ENCODE measurements around the gene TRPM2. TPM values are rescaled to one million over a fixed set of nuclear protein-coding genes. Genes with fewer than 3 reads are reported as not detected.

TRPM2 gene
- total and polyA plus RNA-seq, 5 donors from 2014 or later, result 0.38 to 3.1 (median 1.1) TPM

GRCh38 chr21:44312089-44312488 lies 41.3 kb upstream of the TRPM2 start:
- DNase-seq, result no peak
- no peak overlapping the region for H3K27ac ChIP-seq (ENCODE audit: insufficient read depth, low read length, poor library complexity, severe bottlenecking)
- H3K4me1 ChIP-seq (ENCODE audit: control insufficient read depth, insufficient read depth, low read length, poor library complexity, severe bottlenecking), result no peaks in the 10 kb centered on the region
- no peaks in the 10 kb centered on the region for H3K27me3 ChIP-seq (ENCODE audit: control insufficient read depth, insufficient read depth, low read length)
- H3K36me3 ChIP-seq (ENCODE audit: control insufficient read depth, insufficient read depth, low read length), result peaks cover 47% of the 10 kb centered on the region
- no peak for ATAC-seq (ENCODE audit: low read depth in 2 of 2)
- Mint-ChIP-seq H3K27me3 (no peaks in the 10 kb centered on the region), H3K9me3 (no peaks in the 10 kb centered on the region), H3K27ac (peak overlapping the region in 1 of 3 donors; percentile 69), H3K36me3 (peaks cover 18% of the 10 kb centered on the region), H3K4me3 (no peak overlapping the region), H3K4me1 (peaks cover 0 to 13% (median 5%) of the 10 kb centered on the region in 4 donors)
- no peak overlapping the region for H3K4me3 ChIP-seq (ENCODE audit: low read depth, low read length)
- no peaks in the 10 kb centered on the region for H3K9me3 ChIP-seq (ENCODE audit: control insufficient read depth in 2 of 2, low read length in 2 of 2)

- Mint-ChIP-seq H3K4me3 (no peak overlapping the region), H3K27me3 (no peaks in the 10 kb centered on the region), H3K9me3 (no peaks in the 10 kb centered on the region), H3K4me1 (peaks cover 0 to 9% (median 4%) of the 10 kb centered on the region in 4 donors), H3K36me3 (peaks cover 17% of the 10 kb centered on the region), H3K27ac (no peak overlapping the region)
- Histone ChIP-seq H3K36me3 (ENCODE audit: control insufficient read depth, insufficient read depth, low read length) (peaks cover 48% of the 10 kb centered on the region), H3K9me3 (ENCODE audit: control insufficient read depth in 2 of 2, low read length in 2 of 2) (no peaks in the 10 kb centered on the region), H3K4me3 (ENCODE audit: low read depth, low read length) (no peak overlapping the region), H3K4me1 (ENCODE audit: control insufficient read depth, insufficient read depth, low read length, poor library complexity, severe bottlenecking) (no peaks in the 10 kb centered on the region), H3K27ac (ENCODE audit: insufficient read depth, low read length, poor library complexity, severe bottlenecking) (no peak overlapping the region), H3K27me3 (ENCODE audit: control insufficient read depth, insufficient read depth, low read length) (no peaks in the 10 kb centered on the region)
- ATAC-seq (ENCODE audit: low read depth in 2 of 2) (no peak), DNase-seq (no peak)
Measured at GRCh38 chr21:44312716-44313115, 40.7 kb upstream of the TRPM2 start.

GRCh38 chr21:44313451-44313850 lies 40.0 kb upstream of the TRPM2 start:
- Histone ChIP-seq H3K36me3 (ENCODE audit: control insufficient read depth, insufficient read depth, low read length) (peaks cover 53% of the 10 kb centered on the region), H3K27me3 (ENCODE audit: control insufficient read depth, insufficient read depth, low read length) (no peaks in the 10 kb centered on the region), H3K4me1 (ENCODE audit: control insufficient read depth, insufficient read depth, low read length, poor library complexity, severe bottlenecking) (no peaks in the 10 kb centered on the region), H3K27ac (ENCODE audit: insufficient read depth, low read length, poor library complexity, severe bottlenecking) (no peak overlapping the region), H3K9me3 (ENCODE audit: control insufficient read depth in 2 of 2, low read length in 2 of 2) (no peaks in the 10 kb centered on the region), H3K4me3 (ENCODE audit: low read depth, low read length) (no peak overlapping the region)
- Mint-ChIP-seq H3K27ac (no peak overlapping the region), H3K27me3 (no peaks in the 10 kb centered on the region), H3K36me3 (peaks cover 10% of the 10 kb centered on the region), H3K4me3 (no peak overlapping the region), H3K9me3 (no peaks in the 10 kb centered on the region), H3K4me1 (peaks cover 0 to 5% (median 1%) of the 10 kb centered on the region in 4 donors)
- DNase-seq, result no peak
- ATAC-seq (ENCODE audit: low read depth in 2 of 2), result no peak

DNA sequence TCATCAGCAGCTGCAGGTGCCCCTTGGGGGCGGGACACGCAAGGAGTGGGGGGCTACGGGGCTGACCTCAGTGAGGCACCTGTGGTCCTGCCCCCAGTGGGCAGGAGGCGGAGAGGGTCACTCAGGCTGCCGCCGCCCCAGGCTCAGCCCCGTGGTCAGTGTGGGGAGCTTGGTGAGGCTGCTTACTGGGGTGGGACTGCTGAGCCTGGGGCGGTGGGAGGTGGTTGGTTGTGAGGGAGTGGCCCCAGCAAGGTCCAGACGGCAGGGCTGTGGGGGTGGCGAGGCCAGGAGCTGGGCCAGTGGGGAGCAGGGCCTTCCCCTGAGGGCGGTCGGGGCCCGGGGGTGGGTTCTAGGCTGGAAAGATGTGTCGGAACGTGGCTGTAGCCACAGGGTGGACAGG lies 39.3 kb upstream of the TRPM2 start:
- Mint-ChIP-seq H3K27ac (no peak overlapping the region), H3K27me3 (no peaks in the 10 kb centered on the region), H3K4me3 (no peak overlapping the region), H3K4me1 (peaks cover 0 to 5% (median 0%) of the 10 kb centered on the region in 4 donors), H3K36me3 (peaks cover 10% of the 10 kb centered on the region), H3K9me3 (peaks cover 0 to 2% (median 0%) of the 10 kb centered on the region in 7 donors)
- no peaks in the 10 kb centered on the region for H3K9me3 ChIP-seq (ENCODE audit: control insufficient read depth in 2 of 2, low read length in 2 of 2)
- no peak for DNase-seq
- H3K27me3 ChIP-seq (ENCODE audit: control insufficient read depth, insufficient read depth, low read length), result no peaks in the 10 kb centered on the region
- H3K4me1 ChIP-seq (ENCODE audit: control insufficient read depth, insufficient read depth, low read length, poor library complexity, severe bottlenecking), result no peaks in the 10 kb centered on the region
- peaks cover 50% of the 10 kb centered on the region for H3K36me3 ChIP-seq (ENCODE audit: control insufficient read depth, insufficient read depth, low read length)
- no peak overlapping the region for H3K4me3 ChIP-seq (ENCODE audit: low read depth, low read length)
- ATAC-seq (ENCODE audit: low read depth in 2 of 2), result no peak
- H3K27ac ChIP-seq (ENCODE audit: insufficient read depth, low read length, poor library complexity, severe bottlenecking), result no peak overlapping the region

DNA sequence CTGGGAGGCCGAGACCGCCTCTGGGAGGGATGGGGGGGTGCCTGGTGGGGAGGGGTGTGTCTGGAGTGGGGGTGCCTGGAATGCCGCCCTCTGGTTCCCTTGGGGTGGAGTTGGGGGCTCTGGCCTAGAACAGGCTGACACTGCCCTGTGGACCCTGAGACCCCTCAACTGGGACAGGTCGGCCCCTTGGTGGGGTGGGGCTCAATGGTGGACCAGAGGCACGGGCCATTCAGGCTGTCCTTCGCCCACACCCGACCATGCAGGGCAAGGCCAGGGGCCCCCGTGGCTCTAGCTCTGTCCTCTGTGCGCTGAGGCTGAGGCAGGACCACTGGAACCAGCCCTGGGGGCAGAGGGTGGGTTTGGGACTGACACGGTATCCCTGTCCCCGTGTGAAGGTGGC lies 38.9 kb upstream of the TRPM2 start:
- Mint-ChIP-seq H3K4me3 (no peak overlapping the region), H3K4me1 (peaks cover 0 to 5% (median 0%) of the 10 kb centered on the region in 4 donors), H3K9me3 (peaks cover 0 to 2% (median 0%) of the 10 kb centered on the region in 7 donors), H3K36me3 (peaks cover 10% of the 10 kb centered on the region), H3K27ac (no peak overlapping the region), H3K27me3 (no peaks in the 10 kb centered on the region)
- Histone ChIP-seq H3K9me3 (ENCODE audit: control insufficient read depth in 2 of 2, low read length in 2 of 2) (no peaks in the 10 kb centered on the region), H3K27ac (ENCODE audit: insufficient read depth, low read length, poor library complexity, severe bottlenecking) (no peak overlapping the region), H3K4me1 (ENCODE audit: control insufficient read depth, insufficient read depth, low read length, poor library complexity, severe bottlenecking) (no peaks in the 10 kb centered on the region), H3K27me3 (ENCODE audit: control insufficient read depth, insufficient read depth, low read length) (no peaks in the 10 kb centered on the region), H3K36me3 (ENCODE audit: control insufficient read depth, insufficient read depth, low read length) (peaks cover 52% of the 10 kb centered on the region), H3K4me3 (ENCODE audit: low read depth, low read length) (no peak overlapping the region)
- DNase-seq (no peak), ATAC-seq (ENCODE audit: low read depth in 2 of 2) (no peak)

DNA sequence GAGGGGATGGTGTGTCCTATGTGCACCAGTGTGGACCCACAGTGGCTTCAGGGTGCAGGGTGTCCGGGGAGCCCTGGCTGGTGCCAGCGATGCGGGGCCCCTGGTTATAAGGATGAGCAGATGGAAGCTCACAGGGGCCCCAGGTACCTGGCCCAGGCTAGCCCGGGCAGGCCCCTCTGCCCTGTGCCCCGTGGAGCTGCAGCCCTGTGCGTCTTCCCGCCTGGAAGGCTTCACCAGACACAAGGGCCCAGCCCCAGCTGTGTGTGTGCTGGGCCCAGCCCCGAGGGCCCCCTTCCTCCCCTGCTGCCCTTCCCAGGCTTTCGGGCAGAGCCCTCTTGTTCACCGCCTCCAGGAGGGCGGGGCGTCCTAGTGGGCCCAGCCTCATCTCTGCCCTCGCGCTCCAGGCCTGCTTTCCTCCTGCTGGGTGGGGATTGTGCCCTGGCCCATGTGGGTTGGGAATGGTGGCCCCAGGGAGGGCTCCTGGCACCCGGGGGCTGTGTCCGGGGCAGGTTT lies 37.7 kb upstream of the TRPM2 start:
- H3K4me1 Mint-ChIP-seq, result peaks cover 0 to 5% (median 0%) of the 10 kb centered on the region in 4 donors
- H3K27me3 ChIP-seq (ENCODE audit: control insufficient read depth, insufficient read depth, low read length), result no peaks in the 10 kb centered on the region
- no peak overlapping the region for H3K27ac ChIP-seq (ENCODE audit: insufficient read depth, low read length, poor library complexity, severe bottlenecking)
- H3K27ac Mint-ChIP-seq, result no peak overlapping the region
- H3K4me3 Mint-ChIP-seq, result no peak overlapping the region
- no peak overlapping the region for H3K4me3 ChIP-seq (ENCODE audit: low read depth, low read length)
- peaks cover 10% of the 10 kb centered on the region for H3K36me3 Mint-ChIP-seq
- H3K9me3 ChIP-seq (ENCODE audit: control insufficient read depth in 2 of 2, low read length in 2 of 2), result no peaks in the 10 kb centered on the region
- DNase-seq, result no peak
- no peaks in the 10 kb centered on the region for H3K4me1 ChIP-seq (ENCODE audit: control insufficient read depth, insufficient read depth, low read length, poor library complexity, severe bottlenecking)
- H3K27me3 Mint-ChIP-seq, result no peaks in the 10 kb centered on the region
- no peak for ATAC-seq (ENCODE audit: low read depth in 2 of 2)
- peaks cover 0 to 2% (median 0%) of the 10 kb centered on the region in 7 donors for H3K9me3 Mint-ChIP-seq
- peaks cover 49% of the 10 kb centered on the region for H3K36me3 ChIP-seq (ENCODE audit: control insufficient read depth, insufficient read depth, low read length)

DNA sequence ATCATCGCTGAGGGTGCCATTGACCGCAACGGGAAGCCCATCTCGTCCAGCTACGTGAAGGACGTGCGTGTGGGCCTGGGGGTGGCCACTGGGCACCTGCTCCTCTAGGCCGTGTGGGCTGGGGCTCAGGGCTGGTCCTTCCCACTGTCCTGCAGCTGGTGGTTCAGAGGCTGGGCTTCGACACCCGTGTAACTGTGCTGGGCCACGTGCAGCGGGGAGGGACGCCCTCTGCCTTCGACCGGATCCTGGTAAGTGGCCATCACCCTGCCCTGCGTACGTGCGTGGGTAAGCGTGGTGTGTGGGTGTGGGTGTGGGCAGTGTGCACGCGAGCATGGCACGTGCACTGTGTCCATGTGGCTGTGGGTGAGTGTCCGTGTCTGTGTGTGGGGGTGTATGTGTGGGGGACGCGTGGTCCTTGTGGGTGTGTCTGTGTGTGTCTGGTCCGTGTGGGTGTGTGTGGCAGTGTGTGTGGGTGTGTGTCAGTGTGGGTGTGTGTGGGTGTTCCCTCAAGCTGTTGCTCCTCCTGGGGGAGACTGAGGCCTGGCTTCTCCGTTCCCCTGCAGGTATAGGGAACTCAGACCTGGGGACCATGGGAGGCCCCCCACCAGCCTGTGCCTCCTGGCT lies 37.0 kb upstream of the TRPM2 start:
- no peak overlapping the region for H3K4me3 ChIP-seq (ENCODE audit: low read depth, low read length)
- H3K27me3 ChIP-seq (ENCODE audit: control insufficient read depth, insufficient read depth, low read length), result no peaks in the 10 kb centered on the region
- H3K4me3 Mint-ChIP-seq, result no peak overlapping the region
- peaks cover 0 to 2% (median 0%) of the 10 kb centered on the region in 7 donors for H3K9me3 Mint-ChIP-seq
- no peaks in the 10 kb centered on the region for H3K27me3 Mint-ChIP-seq
- peaks cover 45% of the 10 kb centered on the region for H3K36me3 ChIP-seq (ENCODE audit: control insufficient read depth, insufficient read depth, low read length)
- no peak overlapping the region for H3K27ac ChIP-seq (ENCODE audit: insufficient read depth, low read length, poor library complexity, severe bottlenecking)
- no peaks in the 10 kb centered on the region for H3K9me3 ChIP-seq (ENCODE audit: control insufficient read depth in 2 of 2, low read length in 2 of 2)
- H3K36me3 Mint-ChIP-seq, result peaks cover 4% of the 10 kb centered on the region
- ATAC-seq (ENCODE audit: low read depth in 2 of 2) (no peak), DNase-seq (no peak)
- no peaks in the 10 kb centered on the region for H3K4me1 ChIP-seq (ENCODE audit: control insufficient read depth, insufficient read depth, low read length, poor library complexity, severe bottlenecking)
- H3K4me1 Mint-ChIP-seq, result no peaks in the 10 kb centered on the region
- no peak overlapping the region for H3K27ac Mint-ChIP-seq

- no peak for DNase-seq
- Histone ChIP-seq H3K27me3 (ENCODE audit: control insufficient read depth, insufficient read depth, low read length) (no peaks in the 10 kb centered on the region), H3K27ac (ENCODE audit: insufficient read depth, low read length, poor library complexity, severe bottlenecking) (no peak overlapping the region), H3K36me3 (ENCODE audit: control insufficient read depth, insufficient read depth, low read length) (peaks cover 42% of the 10 kb centered on the region), H3K4me3 (ENCODE audit: low read depth, low read length) (no peak overlapping the region), H3K4me1 (ENCODE audit: control insufficient read depth, insufficient read depth, low read length, poor library complexity, severe bottlenecking) (no peaks in the 10 kb centered on the region), H3K9me3 (ENCODE audit: control insufficient read depth in 2 of 2, low read length in 2 of 2) (no peaks in the 10 kb centered on the region)
- peaks cover 0 to 2% (median 0%) of the 10 kb centered on the region in 7 donors for H3K9me3 Mint-ChIP-seq
- ATAC-seq (ENCODE audit: low read depth in 2 of 2), result no peak
- peaks cover 4% of the 10 kb centered on the region for H3K36me3 Mint-ChIP-seq
- no peak overlapping the region for H3K4me3 Mint-ChIP-seq
- no peaks in the 10 kb centered on the region for H3K27me3 Mint-ChIP-seq
- H3K27ac Mint-ChIP-seq, result no peak overlapping the region
- H3K4me1 Mint-ChIP-seq, result no peaks in the 10 kb centered on the region
Measured at GRCh38 chr21:44317241-44317782, 36.1 kb upstream of the TRPM2 start.

All from CD4-positive, CD25-positive, alpha-beta regulatory T cell (primary cell).